Urothelium cell line (cell line): ENCODE measurements around the gene SLC25A17.
"Not testable (repeated sequence)": the region's sequence is repeated elsewhere in the genome, so short reads cannot be mapped to it uniquely, and the experiment has no call there.

ENCODE experiments used
- DNase-seq: peaks from one replicate; pipeline ENCODE4 v3.0.0; 2011; ENCODE audit warnings: low spot score, mixed read lengths
- FAIRE-seq: peaks from 2 replicates; lab custom pipeline; 2011; peaks lifted over from hg19 to GRCh38; lab: Jason Lieb, UNC

Gene SLC25A17

GRCh38 chr22:40818747-40819598 is at the start of gene SLC25A17:
Gene SLC25A17 (minus strand): TSS chr22:40819346. CDS start chr22:40819248, 98 bp downstream.
- DNase-seq, result peak; percentile 98
- FAIRE-seq, result peak; percentile 66

- DNase-seq, FAIRE-seq: not testable (repeated sequence)
Measured at GRCh38 chr22:40868379-40868778, 49.2 kb upstream of the SLC25A17 start.

- FAIRE-seq (no peak), DNase-seq (no peak)
Measured at GRCh38 chr22:40867109-40867508, 48.0 kb upstream of the SLC25A17 start.

GRCh38 chr22:40862537-40862936 is 43.4 kb upstream of the SLC25A17 start:
- DNase-seq, result no peak
- no peak for FAIRE-seq

- no peak for FAIRE-seq
Measured at GRCh38 chr22:40862013-40862412, 42.9 kb upstream of the SLC25A17 start, which contains the start of gene DNAJB7. Gene DNAJB7 (minus strand): TSS chr22:40862113. CDS start chr22:40861994, 119 bp downstream.

GRCh38 chr22:40857309-40857855 is 38.2 kb upstream of the SLC25A17 start:
- FAIRE-seq (no peak), DNase-seq (no peak)

More at GRCh38 chr22:40862013-40862412, 42.9 kb upstream of the SLC25A17 start, which contains the start of gene DNAJB7:
- DNase-seq, result no peak

- peak; percentile 66 for FAIRE-seq
- DNase-seq, result peak; percentile 97
Measured at GRCh38 chr22:40856513-40857308, 37.6 kb upstream of the SLC25A17 start, which contains the start of the genes ST13 and XPNPEP3. Gene ST13 (minus strand): TSS chr22:40856639. CDS start chr22:40856540, 99 bp downstream. Gene XPNPEP3 (plus strand): TSS chr22:40857148. CDS start chr22:40857182, 34 bp downstream.

GRCh38 chr22:40855979-40856512 is 36.9 kb upstream of the SLC25A17 start:
- DNase-seq (peak; percentile 27), FAIRE-seq (no peak)

- FAIRE-seq (no peak), DNase-seq (no peak)
Measured at GRCh38 chr22:40855071-40855978, 36.2 kb upstream of the SLC25A17 start.

- DNase-seq (no peak), FAIRE-seq (no peak)
Measured at GRCh38 chr22:40853961-40854360, 34.8 kb upstream of the SLC25A17 start.

GRCh38 chr22:40853333-40853732 is 34.2 kb upstream of the SLC25A17 start:
- DNase-seq, result no peak
- no peak for FAIRE-seq

- not testable (repeated sequence) for DNase-seq, FAIRE-seq
Measured at GRCh38 chr22:40845816-40846215, 26.7 kb upstream of the SLC25A17 start.

- no peak for DNase-seq
- no peak for FAIRE-seq
Measured at GRCh38 chr22:40844951-40845350, 25.8 kb upstream of the SLC25A17 start.

GRCh38 chr22:40838486-40838885 is 19.3 kb upstream of the SLC25A17 start:
- DNase-seq, result no peak
- FAIRE-seq, result no peak

GRCh38 chr22:40834619-40835018 is 15.5 kb upstream of the SLC25A17 start:
- no peak for FAIRE-seq

GRCh38 chr22:40829131-40829530 is 10.0 kb upstream of the SLC25A17 start:
- no peak for FAIRE-seq

More at GRCh38 chr22:40834619-40835018, 15.5 kb upstream of the SLC25A17 start:
- DNase-seq, result no peak

GRCh38 chr22:40826984-40827741 is 8.0 kb upstream of the SLC25A17 start:
- FAIRE-seq, result no peak
- no peak for DNase-seq

More at GRCh38 chr22:40829131-40829530, 10.0 kb upstream of the SLC25A17 start:
- no peak for DNase-seq

GRCh38 chr22:40826292-40826691 is 7.1 kb upstream of the SLC25A17 start:
- not testable (repeated sequence) for DNase-seq, FAIRE-seq

- no peak for FAIRE-seq
- DNase-seq, result no peak
Measured at GRCh38 chr22:40823426-40823825, 4.3 kb upstream of the SLC25A17 start.
